H9 (cell line): ENCODE results near the gene ZIC4. TPM values are rescaled to one million over a fixed set of nuclear protein-coding genes. Genes with fewer than 3 reads are reported as not detected.

Experiments used
- DNase-seq: peaks from one replicate; pipeline ENCODE4 v3.0.0-alpha.2; 2017
- H2AFZ ChIP-seq: one replicate; pipeline ENCODE4 v1.6.1; 2013; ENCODE audit warnings: mild to moderate bottlenecking, low read length, control low read depth, moderate library complexity
- H2AK5ac ChIP-seq: 2 replicates; pipeline ENCODE4 v1.6.1; 2013; ENCODE audit warnings: low read length, control low read depth, mixed read lengths; ENCODE audit not compliant: insufficient read length
- H2BK120ac ChIP-seq: one replicate; pipeline ENCODE4 v1.6.1; 2013; ENCODE audit warnings: low read depth, mild to moderate bottlenecking, low read length, control low read depth, inconsistent platforms; ENCODE audit not compliant: poor library complexity, severe bottlenecking
- H2BK12ac ChIP-seq: 2 replicates; pipeline ENCODE4 v1.6.1; 2013; ENCODE audit warnings: low read length, control low read depth, mixed read lengths, low read depth; ENCODE audit not compliant: insufficient read length
- H2BK15ac ChIP-seq: 2 replicates; pipeline ENCODE4 v1.6.1; 2013; ENCODE audit warnings: low read depth, low read length, control low read depth
- H2BK20ac ChIP-seq: one replicate; pipeline ENCODE4 v1.6.1; 2013; ENCODE audit warnings: low read depth, mild to moderate bottlenecking, low read length, control low read depth, inconsistent platforms; ENCODE audit not compliant: poor library complexity, severe bottlenecking
- H2BK5ac ChIP-seq: 2 replicates; pipeline ENCODE4 v1.6.1; 2013; ENCODE audit warnings: low read length, control low read depth, mixed read lengths; ENCODE audit not compliant: insufficient read length
- H3K14ac ChIP-seq: 2 replicates; pipeline ENCODE4 v1.6.1; 2013; ENCODE audit warnings: low read length, control low read depth; ENCODE audit not compliant: insufficient read depth
- H3K18ac ChIP-seq: 2 replicates; pipeline ENCODE4 v1.6.1; 2013; ENCODE audit warnings: low read depth, mild to moderate bottlenecking, mixed read lengths, low read length, control low read depth; ENCODE audit not compliant: insufficient read length
- H3K23ac ChIP-seq: 2 replicates; pipeline ENCODE4 v1.6.1; 2013; ENCODE audit warnings: low read length, control low read depth, mixed read lengths, low read depth; ENCODE audit not compliant: insufficient read length
- H3K23me2 ChIP-seq: 2 replicates; pipeline ENCODE4 v1.6.1; 2013; ENCODE audit warnings: low read depth, mild to moderate bottlenecking, mixed read lengths, low read length, control low read depth; ENCODE audit not compliant: insufficient read length, poor library complexity, severe bottlenecking
- H3K27ac ChIP-seq: 2 replicates; pipeline ENCODE4 v1.5.1; 2013; ENCODE audit warnings: low read length, control low read depth, mixed read lengths, low read depth; ENCODE audit not compliant: insufficient read length
- H3K27me3 ChIP-seq: 2 replicates; pipeline ENCODE4 v1.6.1; 2013; ENCODE audit warnings: low read length, control low read depth, inconsistent platforms; ENCODE audit not compliant: insufficient read depth
- H3K4ac ChIP-seq: 2 replicates; pipeline ENCODE4 v1.6.1; 2013; ENCODE audit warnings: low read depth, mild to moderate bottlenecking, control low read depth, inconsistent platforms, low read length, moderate library complexity
- H3K4me1 ChIP-seq: 2 replicates; pipeline ENCODE4 v1.6.1; 2013; ENCODE audit warnings: low read length, control low read depth, inconsistent platforms; ENCODE audit not compliant: insufficient read depth
- H3K4me2 ChIP-seq: 2 replicates; pipeline ENCODE4 v1.6.1; 2013; ENCODE audit warnings: low read length, control low read depth, mixed read lengths; ENCODE audit not compliant: insufficient read length, insufficient read depth
- H3K56ac ChIP-seq: 2 replicates; pipeline ENCODE4 v1.6.1; 2013; ENCODE audit warnings: low read depth, mild to moderate bottlenecking, mixed read lengths, low read length, control low read depth; ENCODE audit not compliant: insufficient read length
- H3K79me1 ChIP-seq: 2 replicates; pipeline ENCODE4 v1.6.1; 2013; ENCODE audit warnings: low read depth, mild to moderate bottlenecking, moderate library complexity, low read length, control low read depth, inconsistent platforms; ENCODE audit not compliant: insufficient read depth, poor library complexity, severe bottlenecking
- H3K79me2 ChIP-seq: 2 replicates; pipeline ENCODE4 v1.6.1; 2013; ENCODE audit warnings: low read length, control low read depth, inconsistent platforms; ENCODE audit not compliant: insufficient read depth
- H3K9ac ChIP-seq: 2 replicates; pipeline ENCODE4 v1.6.1; 2013; ENCODE audit warnings: low read length, control low read depth, mixed read lengths; ENCODE audit not compliant: insufficient read length; ENCODE audit errors: extremely low read depth
- H3K9me3 ChIP-seq: one replicate; pipeline ENCODE4 v1.6.1; 2013; ENCODE audit warnings: low read depth, low read length, inconsistent platforms; ENCODE audit not compliant: control insufficient read depth
- H3T11ph ChIP-seq: one replicate; pipeline ENCODE4 v1.6.1; 2013; ENCODE audit warnings: mild to moderate bottlenecking, low read length, control low read depth, inconsistent platforms
- H4K20me1 ChIP-seq: one replicate; pipeline ENCODE4 v1.6.1; 2013; ENCODE audit not compliant: control insufficient read depth, insufficient read length, insufficient read depth
- H4K5ac ChIP-seq: 2 replicates; pipeline ENCODE4 v1.6.1; 2013; ENCODE audit warnings: low read depth, mild to moderate bottlenecking, mixed read lengths, low read length, control low read depth; ENCODE audit not compliant: insufficient read length
- H4K8ac ChIP-seq: replicated peaks from 2 replicates; pipeline ENCODE4 v1.6.1; 2013; ENCODE audit warnings: low read length, control low read depth, mixed read lengths, low read depth; ENCODE audit not compliant: insufficient read length
- H4K91ac ChIP-seq: 2 replicates; pipeline ENCODE4 v1.6.1; 2013; ENCODE audit warnings: low read depth, mild to moderate bottlenecking, moderate library complexity, mixed read lengths, low read length, control low read depth; ENCODE audit not compliant: insufficient read length
- H3K27ac Mint-ChIP-seq, 3 experiments: 2 replicates in 2 of 3; 3 replicates in 1 of 3; pipeline ENCODE4 v1.8.0; 2020 to 2021; ENCODE audit warnings: mixed read lengths in 3 of 3, mild to moderate bottlenecking in 1 of 3, moderate library complexity in 1 of 3
- H3K27me3 Mint-ChIP-seq: 2 replicates; pipeline ENCODE4 v1.8.0; 2021; ENCODE audit warnings: low read depth, mild to moderate bottlenecking, moderate library complexity, mixed read lengths
- H3K36me3 Mint-ChIP-seq, 3 experiments: 2 replicates in 2 of 3; 3 replicates in 1 of 3; pipeline ENCODE4 v1.8.0; 2020 to 2021; ENCODE audit warnings: low read depth in 3 of 3, mixed read lengths in 3 of 3; ENCODE audit not compliant: insufficient read depth in 1 of 3
- H3K4me1 Mint-ChIP-seq, 2 experiments: 2 replicates each; pipeline ENCODE4 v1.8.0; 2020; ENCODE audit warnings: mixed read lengths in 2 of 2
- H3K4me3 Mint-ChIP-seq, 2 experiments: 2 replicates in 1 of 2; 3 replicates in 1 of 2; pipeline ENCODE4 v1.8.0; 2020 to 2021; ENCODE audit warnings: mild to moderate bottlenecking in 2 of 2, mixed read lengths in 2 of 2, moderate library complexity in 1 of 2
- H3K9me3 Mint-ChIP-seq, 2 experiments: 2 replicates in 1 of 2; 3 replicates in 1 of 2; pipeline ENCODE4 v1.8.0; 2020; ENCODE audit warnings: mild to moderate bottlenecking in 2 of 2, mixed read lengths in 2 of 2, moderate library complexity in 1 of 2
- CTCF ChIP-seq: fragments of 200-600 bp; sonication (generic); conservative IDR thresholded peaks from 3 replicates; pipeline ENCODE4 v1.8.0; 2021; ENCODE audit warnings: antibody characterized with exemption, mild to moderate bottlenecking
- WGBS: extraction: QIAGEN DNeasy Blood & Tissue Kit; methylation state at CpG from one replicate; pipeline ENCODE4 v1.1.7; 2013; ENCODE audit warnings: missing lambda C conversion rate, low lambda C conversion rate, mixed read lengths; ENCODE audit not compliant: insufficient read length; ENCODE audit errors: extremely low coverage; 5-methylcytosine and 5-hydroxymethylcytosine counted together
- total RNA-seq: library from RNA; stranded (reverse); gene quantifications from 2 replicates; pipeline ENCODE4 v1.2.1, GENCODE V29; 2021

Gene ZIC4
- total RNA-seq, 1 experiment from 2014 or later, result not detected

GRCh38 chr3:147401421-147401820 is 4.9 kb downstream of the ZIC4 start:
- H3K27me3 ChIP-seq, result peaks cover 63% of the 10 kb centered on the region
- no peaks in the 10 kb centered on the region for H3K79me2 ChIP-seq
- H3K18ac ChIP-seq, result no peak overlapping the region
- H3K4me1 Mint-ChIP-seq, result peaks cover 47 to 82% of the 10 kb centered on the region in 2 experiments
- H4K8ac ChIP-seq, result no peak overlapping the region
- peaks cover 0 to 3% of the 10 kb centered on the region in 2 experiments; a peak in 2 of 5 replicates for H3K9me3 Mint-ChIP-seq
- H3K4me1 ChIP-seq, result peaks cover 14% of the 10 kb centered on the region
- H2BK12ac ChIP-seq, result no peak overlapping the region
- DNase-seq, result no peak
- no CpG with 5 or more reads among the region's 1 CpG for WGBS
- H3K9ac ChIP-seq, result no peak overlapping the region
- H4K20me1 ChIP-seq, result no peaks in the 10 kb centered on the region
- no peak overlapping the region for H3K14ac ChIP-seq
- H3K4me3 Mint-ChIP-seq, result no peak overlapping the region
- H2AFZ ChIP-seq, result no peak overlapping the region
- no peak overlapping the region for H4K5ac ChIP-seq
- no peak overlapping the region for H2BK15ac ChIP-seq
- H3K9me3 ChIP-seq, result no peaks in the 10 kb centered on the region
- no peak overlapping the region for H4K91ac ChIP-seq
- H3K36me3 Mint-ChIP-seq, result no peaks in the 10 kb centered on the region; a peak in 2 of 7 replicates
- H3T11ph ChIP-seq, result no peak overlapping the region
- H3K23me2 ChIP-seq, result peaks cover 13% of the 10 kb centered on the region
- no peak overlapping the region for H3K4me2 ChIP-seq
- H3K4ac ChIP-seq, result no peak overlapping the region
- no peak for TF ChIP-seq CTCF
- no peaks in the 10 kb centered on the region for H3K79me1 ChIP-seq
- H3K23ac ChIP-seq, result no peak overlapping the region
- no peak overlapping the region for H2BK5ac ChIP-seq
- H2BK120ac ChIP-seq, result no peak overlapping the region
- H2BK20ac ChIP-seq, result no peak overlapping the region
- no peak overlapping the region for H2AK5ac ChIP-seq
- H3K27ac Mint-ChIP-seq, result no peak overlapping the region
- no peak overlapping the region for H3K56ac ChIP-seq
- peaks cover 100% of the 10 kb centered on the region for H3K27me3 Mint-ChIP-seq
- H3K27ac ChIP-seq, result no peak overlapping the region
